Activated CD4-positive, alpha-beta T cell treated with anti-CD3 and anti-CD28 coated beads for 4 hours (primary cell): ENCODE data around the gene CREBBP.

Experiments
- DNase-seq, 2 donors: peaks; one replicate each; pipeline ENCODE4 v3.0.0-alpha.2; 2020

The CREBBP gene

DNA sequence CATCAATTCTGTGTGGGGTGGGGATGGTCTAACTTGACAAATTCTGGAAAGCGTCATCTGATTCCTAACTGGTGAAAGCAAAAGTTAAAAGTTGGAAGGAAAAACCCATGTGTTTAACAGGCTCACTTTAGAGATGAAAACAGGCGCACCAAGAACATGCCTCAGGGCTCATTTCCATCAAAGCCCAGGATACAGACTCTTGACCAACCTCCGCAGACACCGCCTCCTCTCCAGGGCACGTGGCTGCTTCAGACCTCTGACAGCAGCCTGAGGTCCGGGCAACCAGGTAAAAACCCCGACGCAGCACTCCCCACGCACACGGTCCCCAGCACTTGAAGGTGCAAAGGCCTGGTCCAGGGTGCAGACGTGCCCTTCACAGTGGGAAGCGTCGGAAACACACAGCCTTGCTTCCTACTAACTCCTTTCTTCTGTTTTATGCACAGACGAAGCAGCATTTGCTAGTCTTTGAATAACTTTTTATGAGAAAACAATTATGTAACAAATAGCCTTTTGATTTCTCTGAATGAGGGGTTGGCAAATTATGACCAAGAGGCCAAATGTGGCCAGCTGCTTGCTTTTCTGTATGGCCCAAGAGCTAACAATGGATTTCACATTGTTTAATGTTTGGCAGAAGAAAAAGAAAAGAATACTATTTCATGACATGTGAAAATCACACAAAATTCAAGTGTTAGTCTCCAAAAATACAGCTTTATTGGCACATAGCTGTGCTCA is 119.0 kb downstream of the CREBBP start:
- no peak for DNase-seq

- DNase-seq, result no peak
These were observed 120.0 kb downstream of the CREBBP start for GRCh38 chr16:3760518-3760917.

DNA sequence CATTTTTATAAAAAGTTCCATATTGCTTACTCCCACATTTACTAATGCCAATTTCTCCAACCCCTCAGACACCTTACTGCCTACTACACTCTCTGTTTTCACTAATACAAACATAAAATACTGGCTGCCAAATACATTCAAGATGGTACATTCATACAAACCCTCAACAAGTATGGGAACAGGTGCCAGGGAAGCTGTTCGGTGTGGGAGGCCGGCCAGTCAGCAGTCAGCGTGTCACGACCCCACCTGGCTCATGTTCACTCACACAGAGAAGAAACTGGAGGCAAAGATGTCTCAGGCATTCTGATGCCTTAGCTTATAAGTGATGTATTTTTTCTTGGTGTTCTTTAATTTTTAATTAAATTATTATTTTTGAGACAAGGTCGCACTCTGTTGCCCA is 120.8 kb downstream of the CREBBP start:
- no peak for DNase-seq

- no peak for DNase-seq
These were observed 124.4 kb downstream of the CREBBP start for GRCh38 chr16:3756113-3756512.

- no peak for DNase-seq
These were observed 125.3 kb downstream of the CREBBP start for GRCh38 chr16:3755249-3755648.

GRCh38 chr16:3754772-3755171 is 125.7 kb downstream of the CREBBP start:
- DNase-seq, result no peak

- DNase-seq, result no peak
These were observed 126.3 kb downstream of the CREBBP start for GRCh38 chr16:3754081-3754703.

DNA sequence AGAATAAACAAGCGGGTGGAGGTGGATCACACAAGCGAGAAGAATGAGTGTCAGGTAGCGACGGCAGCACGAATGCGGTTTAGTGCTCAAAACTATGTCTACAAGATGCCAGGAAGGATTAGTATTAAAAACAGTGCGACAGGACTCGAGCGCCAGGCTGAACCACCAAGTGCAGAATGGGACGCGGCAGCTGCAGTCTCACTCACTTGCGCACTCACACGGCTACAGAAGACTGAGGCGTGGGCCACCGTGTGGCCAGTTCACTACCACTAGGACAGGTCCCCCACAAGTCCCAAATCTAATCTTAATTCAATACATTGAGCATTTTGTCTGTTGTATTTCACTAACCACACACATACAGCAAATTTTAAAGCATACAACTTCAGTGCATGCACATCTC is 127.5 kb downstream of the CREBBP start:
- DNase-seq, result no peak

DNA sequence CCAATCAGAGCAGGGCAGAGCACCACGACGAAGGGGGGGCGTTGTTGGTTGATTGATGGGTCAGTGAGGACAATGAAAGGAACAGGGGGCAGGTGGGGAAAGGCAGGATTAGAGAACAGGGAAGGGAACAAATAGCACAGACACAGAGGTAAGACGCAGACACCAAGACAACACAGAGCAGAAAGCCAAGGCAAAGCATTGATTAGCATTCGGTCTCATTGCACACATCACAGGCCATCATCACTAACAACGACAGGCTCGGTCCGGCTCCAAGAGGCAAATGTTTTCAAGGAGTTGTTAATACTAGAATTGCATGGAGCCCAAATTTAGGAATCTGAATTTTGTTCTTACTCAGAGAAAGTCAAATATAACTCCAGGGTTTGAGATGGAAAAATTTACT is 128.6 kb downstream of the CREBBP start:
- no peak for DNase-seq

- DNase-seq, result no peak
These were observed 132.2 kb downstream of the CREBBP start for GRCh38 chr16:3748307-3748706.

- no peak for DNase-seq
These were observed 134.7 kb downstream of the CREBBP start for GRCh38 chr16:3745751-3746355.

DNA sequence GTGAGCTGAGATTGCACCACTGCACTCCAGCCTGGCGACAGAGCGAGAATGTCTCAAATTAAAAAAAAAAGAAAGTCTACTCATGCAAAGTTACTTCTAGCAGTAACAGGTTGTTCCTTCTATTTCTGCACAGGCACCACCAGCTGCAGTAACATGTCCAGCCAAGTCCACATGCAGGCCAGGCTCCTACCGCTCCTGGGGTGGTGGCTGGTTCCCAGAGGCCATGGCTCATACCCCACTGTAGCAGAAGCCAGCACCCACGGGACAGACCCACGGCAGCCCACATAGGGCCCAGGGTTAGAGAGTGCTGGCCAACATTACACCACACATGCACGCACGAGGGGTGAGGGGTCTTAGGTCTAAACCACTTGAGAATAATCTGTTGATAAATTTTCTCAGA is 136.5 kb downstream of the CREBBP start:
- no peak for DNase-seq

GRCh38 chr16:3740934-3741333 is 139.6 kb downstream of the CREBBP start:
- no peak for DNase-seq

DNA sequence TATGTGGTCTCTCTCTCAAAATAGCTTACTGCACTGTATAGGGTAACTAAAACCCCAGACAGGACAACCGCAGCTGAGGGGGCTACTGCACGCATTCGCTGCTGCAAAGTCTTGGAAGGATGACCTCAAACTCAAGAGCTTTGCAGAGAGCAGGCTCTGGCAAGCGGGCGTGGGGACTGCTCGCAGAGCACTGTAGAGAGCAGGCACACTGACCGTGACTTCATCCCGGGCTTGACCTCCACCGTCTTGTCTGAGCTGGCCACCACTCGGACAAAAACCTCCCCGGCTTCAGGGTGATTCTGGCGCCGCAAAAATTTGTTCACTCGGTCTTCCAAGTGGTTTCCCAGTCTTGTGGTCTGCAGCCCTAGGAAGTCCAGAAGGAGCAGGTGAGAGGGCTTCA is 140.3 kb downstream of the CREBBP start:
- no peak for DNase-seq

- DNase-seq, result no peak
These were observed 140.9 kb downstream of the CREBBP start for GRCh38 chr16:3739636-3740035.

DNA sequence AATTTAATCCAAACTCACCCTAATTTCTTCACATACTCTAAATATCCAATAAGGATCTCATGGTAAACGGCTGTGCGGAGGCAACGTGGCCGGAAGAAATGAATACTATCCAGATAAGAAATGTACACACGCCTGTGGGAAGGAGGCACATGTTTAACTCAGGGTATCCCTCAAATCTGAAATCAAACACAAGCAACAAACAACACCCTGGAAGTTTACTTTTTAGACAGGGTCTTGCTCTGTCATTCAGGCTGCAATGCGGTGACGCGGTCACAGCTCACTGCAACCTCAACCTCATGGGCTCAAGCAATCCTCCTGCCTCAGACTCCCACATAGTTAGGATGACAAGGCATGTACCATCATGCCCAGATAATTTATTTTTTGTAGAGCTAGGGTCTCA is 142.0 kb downstream of the CREBBP start:
- DNase-seq, result no peak

- DNase-seq, result no peak
These were observed 142.4 kb downstream of the CREBBP start for GRCh38 chr16:3738128-3738527.

- no peak for DNase-seq
These were observed 143.3 kb downstream of the CREBBP start for GRCh38 chr16:3737181-3737580.

GRCh38 chr16:3736116-3736515 is 144.4 kb downstream of the CREBBP start:
- DNase-seq, result no peak

- DNase-seq, result no peak
These were observed 145.0 kb downstream of the CREBBP start for GRCh38 chr16:3735541-3735940.

DNA sequence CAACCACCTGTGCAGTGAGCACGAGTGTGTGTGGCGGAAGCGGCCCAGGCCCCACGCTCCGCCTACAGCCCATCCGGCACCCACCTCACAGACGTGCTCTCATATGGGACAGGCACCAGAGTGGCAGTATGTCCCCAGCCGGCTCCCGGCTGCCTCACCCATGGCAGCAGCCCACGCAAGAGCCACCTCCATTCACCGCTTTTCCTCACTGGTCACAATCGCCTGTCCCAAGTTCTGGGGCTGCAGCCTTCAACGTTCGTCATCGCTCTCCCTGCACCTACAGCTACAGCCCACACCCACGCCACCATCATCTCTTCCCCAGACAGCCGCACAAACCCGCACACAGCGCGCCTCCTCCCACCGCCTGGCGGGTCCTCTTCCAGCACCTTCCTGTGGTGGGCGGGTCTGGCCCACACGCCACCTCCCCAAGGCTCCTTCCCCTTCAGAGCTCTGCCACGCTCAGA is 145.7 kb downstream of the CREBBP start:
- DNase-seq, result no peak

DNA sequence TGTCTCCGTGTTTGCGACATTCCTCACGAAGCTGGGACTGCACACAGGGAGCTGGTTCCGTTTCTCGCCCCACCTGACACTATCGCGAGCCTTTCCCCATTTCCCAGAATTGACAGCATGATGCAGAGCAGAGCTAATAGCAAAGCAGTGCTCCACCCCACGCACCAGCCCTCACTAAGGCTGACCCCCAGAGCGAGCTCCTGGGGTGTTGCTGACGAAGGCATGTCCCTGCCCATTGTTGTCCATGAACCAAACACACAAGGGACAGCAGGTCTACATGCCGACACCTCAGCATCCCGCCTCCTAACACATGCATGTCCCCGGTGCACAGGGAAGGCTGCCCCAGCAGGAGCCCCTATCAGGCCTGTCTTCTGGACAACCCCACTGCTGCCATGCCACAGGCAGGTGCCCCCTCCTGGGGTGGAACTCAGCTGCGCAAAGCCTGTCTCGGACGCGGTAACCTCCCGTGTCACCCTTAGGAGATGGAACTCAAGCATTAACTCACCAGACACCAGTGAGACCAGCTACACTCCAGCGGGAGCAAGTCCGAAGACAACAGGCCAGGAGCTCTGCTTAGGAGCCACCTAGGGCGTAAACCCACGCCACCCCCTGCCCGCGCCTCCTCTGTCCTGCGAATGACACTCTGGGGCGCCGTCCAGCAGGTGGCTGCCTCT is 146.3 kb downstream of the CREBBP start:
- no peak for DNase-seq

- DNase-seq, result no peak
These were observed 148.3 kb downstream of the CREBBP start for GRCh38 chr16:3732171-3732570.
